Ishikawa (cell line): ENCODE measurements around the gene SLC15A1.
A peak's percentile ranks its signal among the peaks of the same experiment; 100 is the strongest.

ENCODE experiments used
- CEBPB ChIP-seq: IDR thresholded peaks from 2 replicates; pipeline ENCODE4 v1.6.1; 2012
- CREB1 ChIP-seq: IDR thresholded peaks from 2 replicates; pipeline ENCODE4 v1.6.1; 2012; ENCODE audit warnings: low read depth
- EGR1 ChIP-seq: IDR thresholded peaks from 2 replicates; pipeline ENCODE4 v1.6.1; 2012
- EP300 ChIP-seq: IDR thresholded peaks from 2 replicates; pipeline ENCODE4 v1.6.1; 2012; ENCODE audit warnings: borderline replicate concordance
- FOXM1 ChIP-seq: IDR thresholded peaks from 2 replicates; pipeline ENCODE4 v1.6.1; 2012; ENCODE audit warnings: low read depth, borderline replicate concordance
- MAX ChIP-seq: IDR thresholded peaks from 2 replicates; pipeline ENCODE4 v1.6.1; 2012
- NFIC ChIP-seq: IDR thresholded peaks from 2 replicates; pipeline ENCODE4 v1.6.1; 2012
- RAD21 ChIP-seq: IDR thresholded peaks from 2 replicates; pipeline ENCODE4 v1.6.1; 2012; ENCODE audit warnings: low read depth
- REST ChIP-seq: IDR thresholded peaks from 2 replicates; pipeline ENCODE4 v1.6.1; 2012; ENCODE audit warnings: low read depth, mild to moderate bottlenecking
- TAF1 ChIP-seq: IDR thresholded peaks from 2 replicates; pipeline ENCODE4 v1.6.1; 2012; ENCODE audit warnings: low read depth, mild to moderate bottlenecking
- TCF12 ChIP-seq: IDR thresholded peaks from 2 replicates; pipeline ENCODE4 v1.6.1; 2012; ENCODE audit warnings: low read depth
- TEAD4 ChIP-seq: IDR thresholded peaks from 2 replicates; pipeline ENCODE4 v1.6.1; 2012
- USF1 ChIP-seq: IDR thresholded peaks from 2 replicates; pipeline ENCODE4 v1.6.1; 2012
- YY1 ChIP-seq: IDR thresholded peaks from 2 replicates; pipeline ENCODE4 v1.6.1; 2012; ENCODE audit warnings: low read depth
- ZBTB7A ChIP-seq: IDR thresholded peaks from 2 replicates; pipeline ENCODE4 v1.6.1; 2012; ENCODE audit warnings: low read depth

Gene SLC15A1

GRCh38 chr13:98676239-98676638, 76.2 kb downstream of the SLC15A1 start:
- TF ChIP-seq FOXM1 (no peak), MAX (no peak)

GRCh38 chr13:98675837-98676236, 76.6 kb downstream of the SLC15A1 start:
- TF ChIP-seq ZBTB7A (no peak), YY1 (no peak), EGR1 (no peak)

- TF ChIP-seq TAF1, result no peak
- no peak for TF ChIP-seq MAX
- no peak for TF ChIP-seq REST
- TF ChIP-seq EP300, result no peak
- no peak for TF ChIP-seq EGR1
- TF ChIP-seq YY1, result no peak
- no peak for TF ChIP-seq FOXM1
- TF ChIP-seq TCF12, result no peak
- TF ChIP-seq RAD21, result no peak
- no peak for TF ChIP-seq CREB1
Measured at GRCh38 chr13:98675066-98675465, 77.4 kb downstream of the SLC15A1 start.

- TF ChIP-seq TCF12, result no peak
- TF ChIP-seq TEAD4, result 0 out of 2 replicates have a peak, but pooled peaks have one; percentile 2
- TF ChIP-seq CEBPB, result no peak
- TF ChIP-seq EP300, result no peak
- TF ChIP-seq ZBTB7A, result no peak
- TF ChIP-seq YY1, result no peak
- no peak for TF ChIP-seq CREB1
- no peak for TF ChIP-seq USF1
- TF ChIP-seq RAD21, result peak; percentile 86
- no peak for TF ChIP-seq TAF1
- no peak for TF ChIP-seq MAX
Measured at GRCh38 chr13:98672947-98673613, 79.4 kb downstream of the SLC15A1 start.

- TF ChIP-seq REST (no peak), CEBPB (no peak), YY1 (no peak), USF1 (no peak)
Measured at GRCh38 chr13:98668155-98668554, 84.3 kb downstream of the SLC15A1 start.

- TF ChIP-seq TCF12 (no peak), CEBPB (no peak), TEAD4 (no peak), EP300 (no peak), NFIC (no peak), TAF1 (no peak), USF1 (no peak), YY1 (no peak), ZBTB7A (no peak), REST (no peak), RAD21 (no peak), EGR1 (no peak), FOXM1 (no peak), MAX (no peak), CREB1 (no peak)
Measured at GRCh38 chr13:98665638-98665995, 86.9 kb downstream of the SLC15A1 start.
